HG03066 (cell line): ENCODE results near the gene UVRAG.

Source experiments
- ATAC-seq: cut with Tn5 transposase; IDR thresholded peaks from one replicate; pipeline ENCODE4 v1.9.1; 2021; ENCODE audit warnings: low read depth; ENCODE audit not compliant: unreplicated experiment

The UVRAG gene

DNA sequence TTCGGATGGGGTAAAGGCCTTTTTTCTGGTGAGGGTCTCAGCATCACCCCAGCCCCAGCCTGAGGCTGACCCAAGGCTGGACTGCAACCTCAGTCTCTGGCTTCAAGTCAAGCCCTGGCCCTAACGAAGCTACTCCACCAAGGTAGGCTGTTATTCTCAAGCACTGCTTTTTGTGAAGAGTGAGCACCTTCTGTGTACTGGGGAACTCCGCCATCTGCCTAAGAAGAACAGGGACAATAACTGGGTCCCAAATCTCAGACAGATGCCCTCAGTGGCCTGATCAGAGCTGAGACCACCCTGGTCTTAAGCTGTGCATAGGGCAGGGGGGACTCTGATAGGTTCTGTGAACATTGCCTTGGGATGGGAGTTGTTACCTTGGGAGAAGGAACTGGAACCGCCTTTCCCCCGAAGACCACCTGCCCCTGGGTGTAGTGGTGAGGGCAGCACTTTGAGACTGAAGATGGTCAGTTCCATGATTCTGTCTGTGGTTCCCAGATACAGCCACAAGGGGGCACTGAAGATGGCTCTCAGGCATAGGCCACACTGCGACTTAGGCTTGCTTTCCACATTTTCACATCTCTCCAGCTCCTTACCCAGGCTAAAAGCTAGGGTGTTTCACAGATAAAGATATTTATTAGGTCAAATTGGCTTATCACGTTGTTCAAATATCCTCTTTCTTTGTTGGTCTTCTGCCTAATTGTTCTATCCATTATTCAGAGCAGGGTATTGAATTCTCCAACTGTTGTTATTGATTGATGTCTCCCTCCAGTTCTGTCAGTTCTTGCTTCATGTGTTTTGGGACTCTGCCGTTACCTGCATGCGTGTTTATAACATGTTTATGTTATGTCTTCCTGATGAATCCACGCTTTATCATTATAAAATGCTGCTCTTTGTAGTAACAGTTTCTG is 11.8 kb upstream of the UVRAG start:
- no peak for ATAC-seq

DNA sequence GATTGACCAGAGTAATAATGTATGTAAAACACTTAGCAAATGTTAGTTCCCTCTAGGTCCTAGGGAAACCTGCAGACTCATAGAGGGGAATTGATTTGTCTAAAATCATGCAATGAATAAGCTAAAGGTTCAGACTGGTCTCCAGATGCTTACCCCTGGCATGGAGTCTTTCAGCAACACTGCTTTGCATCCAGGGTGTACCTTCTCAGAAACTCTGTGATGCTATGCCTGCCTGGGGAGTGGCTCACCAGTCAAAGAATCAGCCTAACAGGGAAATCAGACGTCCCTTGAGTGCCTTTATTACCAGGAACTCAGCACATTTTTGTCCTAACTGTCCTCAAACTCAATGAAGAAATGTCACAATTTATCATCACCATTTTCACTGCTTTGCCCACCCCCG is 5.9 kb upstream of the UVRAG start:
- no peak for ATAC-seq

DNA sequence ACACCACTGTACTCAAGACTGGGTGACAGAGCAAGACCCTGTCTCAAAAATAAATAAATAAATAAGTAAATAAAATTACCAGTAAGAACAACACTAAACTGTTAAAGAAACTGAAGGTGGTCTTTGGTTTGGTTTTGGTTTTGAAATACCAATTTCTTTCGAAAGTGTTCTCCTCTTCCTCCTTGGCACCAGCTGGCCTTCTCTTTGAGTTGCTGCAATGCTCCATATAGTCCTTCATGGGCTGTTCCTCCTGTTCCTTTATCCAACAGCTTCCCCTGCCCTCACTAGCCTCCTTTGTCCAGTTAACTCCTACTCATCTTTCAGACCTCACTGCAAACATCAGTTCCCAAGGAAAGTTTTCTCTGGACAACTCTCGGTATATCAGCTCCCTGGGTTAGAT is 5.0 kb upstream of the UVRAG start:
- ATAC-seq, result no peak

- no peak for ATAC-seq
These were observed 4.2 kb upstream of the UVRAG start for GRCh38 chr11:75810637-75811390.

DNA sequence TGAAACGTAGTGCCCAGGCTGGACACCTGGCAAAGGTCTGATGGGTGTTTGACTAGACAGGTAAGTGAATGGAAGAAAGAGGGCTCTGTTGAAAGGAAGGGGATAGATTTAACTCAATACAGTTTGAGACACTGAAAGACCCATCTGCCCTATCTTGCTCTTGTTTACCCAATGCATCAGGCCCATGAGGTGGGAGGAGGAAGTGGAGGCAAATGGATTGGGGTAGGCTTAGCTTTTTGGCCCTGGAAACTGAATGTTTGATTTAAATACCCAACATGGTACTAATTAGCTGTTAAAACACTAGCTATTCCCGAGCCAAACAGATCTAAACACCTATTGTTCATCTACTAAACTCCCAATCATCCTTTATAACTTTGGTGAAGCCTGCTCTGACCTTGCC is 3.5 kb upstream of the UVRAG start:
- no peak for ATAC-seq

GRCh38 chr11:75812542-75813040 is 2.4 kb upstream of the UVRAG start:
- ATAC-seq, result no peak

GRCh38 chr11:75813124-75813523 is 1.9 kb upstream of the UVRAG start:
- no peak for ATAC-seq

GRCh38 chr11:75813622-75814039 is 1.4 kb upstream of the UVRAG start:
- no peak for ATAC-seq

GRCh38 chr11:75814363-75814676 is 690 bp upstream of the UVRAG start:
- peak; percentile 13 for ATAC-seq

- peak; percentile 19 for ATAC-seq
These were observed 547 bp downstream of the UVRAG start for GRCh38 chr11:75815345-75816168.

DNA sequence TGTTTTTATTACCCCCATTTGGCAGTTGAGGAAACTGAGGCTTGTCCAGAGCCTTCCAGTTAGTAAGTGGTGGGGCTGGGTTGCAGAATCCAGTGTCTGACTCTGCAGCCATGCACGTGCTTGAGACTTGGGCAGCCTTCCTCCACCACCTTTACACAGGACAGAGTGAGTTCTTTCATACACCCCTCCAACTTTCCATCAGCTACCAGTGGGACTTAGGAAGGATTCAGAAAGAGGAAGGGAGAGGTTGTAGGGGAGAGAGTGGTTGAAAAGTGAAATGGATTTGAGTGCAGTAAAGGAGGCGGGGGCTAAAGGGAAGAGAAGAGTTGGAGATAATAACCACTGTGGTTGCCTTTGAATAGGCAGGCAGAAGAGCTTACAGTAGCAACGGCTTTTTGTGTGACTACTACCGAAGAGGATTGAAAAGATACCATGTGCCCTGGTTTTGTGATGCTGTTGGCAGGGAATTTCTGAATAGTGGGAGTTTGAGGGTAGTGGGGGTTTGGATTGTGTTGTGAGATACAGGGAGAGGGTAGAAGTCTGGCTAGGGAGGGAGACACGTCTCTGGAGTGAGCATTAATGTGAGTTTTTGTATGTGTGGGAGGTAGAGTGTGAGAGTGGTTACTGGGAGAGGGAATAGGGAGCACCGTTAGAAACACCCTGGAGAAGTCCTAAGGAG is 1.7 kb downstream of the UVRAG start:
- no peak for ATAC-seq

GRCh38 chr11:75820645-75821044 is 5.6 kb downstream of the UVRAG start:
- ATAC-seq, result no peak

- ATAC-seq, result no peak
These were observed 6.2 kb downstream of the UVRAG start for GRCh38 chr11:75821202-75821601.

GRCh38 chr11:75822541-75822940 is 7.5 kb downstream of the UVRAG start:
- ATAC-seq, result no peak

DNA sequence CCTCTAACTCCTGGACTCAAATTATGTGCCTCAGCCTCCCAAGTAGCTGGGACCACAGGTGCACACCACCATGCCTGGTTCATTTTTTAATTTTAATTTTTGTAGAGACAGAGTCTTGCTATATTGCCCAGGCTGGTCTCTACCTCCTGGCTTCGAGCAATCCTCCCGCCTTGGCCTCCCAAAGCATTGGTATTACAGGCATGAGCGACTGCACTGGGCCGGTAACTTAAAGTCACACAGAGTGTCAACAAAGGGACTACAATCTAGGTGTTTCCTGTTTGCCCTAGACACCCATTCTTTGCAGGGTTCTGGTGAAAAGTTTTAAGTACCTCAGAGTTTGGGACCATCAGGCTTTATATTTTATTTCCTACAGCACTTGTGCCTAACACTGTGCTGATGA is 8.4 kb downstream of the UVRAG start:
- no peak for ATAC-seq

GRCh38 chr11:75823946-75824345 is 8.9 kb downstream of the UVRAG start:
- no peak for ATAC-seq

GRCh38 chr11:75826461-75827230 is 11.6 kb downstream of the UVRAG start:
- no peak for ATAC-seq

- no peak for ATAC-seq
These were observed 12.6 kb downstream of the UVRAG start for GRCh38 chr11:75827562-75827961.

- ATAC-seq, result no peak
These were observed 17.0 kb downstream of the UVRAG start for GRCh38 chr11:75831915-75832502.
